NCI-H226 (cell line): ENCODE data around the gene MFNG.
"Not testable (repeated sequence)": the region's sequence is repeated elsewhere in the genome, so short reads cannot be mapped to it uniquely, and the experiment has no call there.

Experiments
- DNase-seq: peaks from one replicate; pipeline ENCODE4 v3.0.0-alpha.2; 2015

Gene MFNG, protein sequence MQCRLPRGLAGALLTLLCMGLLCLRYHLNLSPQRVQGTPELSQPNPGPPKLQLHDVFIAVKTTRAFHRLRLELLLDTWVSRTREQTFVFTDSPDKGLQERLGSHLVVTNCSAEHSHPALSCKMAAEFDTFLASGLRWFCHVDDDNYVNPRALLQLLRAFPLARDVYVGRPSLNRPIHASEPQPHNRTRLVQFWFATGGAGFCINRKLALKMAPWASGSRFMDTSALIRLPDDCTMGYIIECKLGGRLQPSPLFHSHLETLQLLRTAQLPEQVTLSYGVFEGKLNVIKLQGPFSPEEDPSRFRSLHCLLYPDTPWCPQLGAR

DNA sequence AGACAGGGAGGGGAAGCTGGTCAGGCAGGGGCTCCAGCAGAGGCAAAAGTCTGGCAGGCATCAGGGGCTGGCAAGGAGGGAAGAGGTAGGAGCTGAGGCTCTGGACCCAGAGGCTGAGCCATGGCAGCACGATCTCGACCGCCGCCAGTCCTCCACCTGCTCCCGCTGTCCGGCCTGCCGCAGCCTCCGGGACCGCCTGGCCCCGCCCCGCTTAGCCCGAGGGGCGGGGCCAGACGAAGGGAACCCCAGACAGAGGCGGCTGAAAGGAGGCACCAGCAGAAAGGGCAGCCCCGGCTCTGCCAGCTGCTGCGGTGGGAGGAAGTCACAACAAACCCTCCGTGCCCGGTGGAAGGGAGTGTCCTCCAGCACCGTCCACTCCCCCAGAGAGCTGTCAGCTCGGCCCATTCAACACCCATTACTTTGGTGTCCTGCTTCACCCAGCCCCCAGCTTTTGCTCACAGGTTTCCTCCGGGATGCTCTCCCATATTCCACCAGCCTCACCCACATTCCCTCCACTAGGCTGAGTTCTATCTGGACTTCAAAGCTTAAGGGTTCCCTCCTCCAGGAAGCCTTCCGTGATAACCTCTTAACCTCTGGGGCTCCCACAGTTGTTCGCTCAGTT, at the start of gene MFNG:
TSS of gene MFNG (minus strand) at position 161 of the 622 bp plus-strand sequence. CDS start 207 bp downstream, outside the sequence.
- peak; percentile 81 for DNase-seq

DNA sequence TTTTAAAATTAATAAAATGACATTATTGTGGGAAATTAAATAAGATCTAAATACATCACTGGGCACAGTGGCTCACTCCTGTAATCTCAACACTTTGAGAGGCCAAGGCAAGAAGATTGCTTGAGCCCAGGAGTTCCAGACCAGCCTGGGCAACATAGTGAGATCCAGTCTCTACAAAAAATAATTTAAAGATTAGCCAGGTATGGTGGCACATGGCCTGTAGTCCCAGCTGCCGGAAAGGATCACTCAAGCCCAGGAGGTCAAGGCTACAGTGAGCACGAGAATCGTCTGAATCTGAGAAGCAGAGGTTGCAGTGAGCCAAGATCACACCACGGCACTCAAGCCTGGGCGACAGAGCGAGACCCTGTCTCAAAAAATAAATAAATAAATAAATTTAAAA, 49.0 kb upstream of the MFNG start:
- no peak for DNase-seq

DNA sequence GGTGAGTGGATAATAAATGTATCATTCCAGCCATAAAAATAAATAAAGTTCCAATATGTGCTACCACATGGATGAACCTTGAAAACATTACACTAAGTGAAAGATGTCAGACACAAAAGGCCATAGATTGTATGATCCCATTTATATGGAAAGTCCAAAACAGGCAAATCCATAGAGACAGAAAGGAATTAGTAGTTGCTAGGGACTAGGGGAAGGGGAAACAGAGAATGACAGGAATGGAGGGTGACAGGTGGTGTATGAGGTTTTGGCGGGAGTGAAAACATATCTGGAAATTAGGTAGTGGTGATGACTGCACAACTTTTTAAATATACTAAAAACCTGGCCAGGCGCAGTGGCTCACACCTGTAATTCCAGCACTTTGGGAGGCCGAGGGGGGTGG, 48.3 kb upstream of the MFNG start:
- no peak for DNase-seq

DNA sequence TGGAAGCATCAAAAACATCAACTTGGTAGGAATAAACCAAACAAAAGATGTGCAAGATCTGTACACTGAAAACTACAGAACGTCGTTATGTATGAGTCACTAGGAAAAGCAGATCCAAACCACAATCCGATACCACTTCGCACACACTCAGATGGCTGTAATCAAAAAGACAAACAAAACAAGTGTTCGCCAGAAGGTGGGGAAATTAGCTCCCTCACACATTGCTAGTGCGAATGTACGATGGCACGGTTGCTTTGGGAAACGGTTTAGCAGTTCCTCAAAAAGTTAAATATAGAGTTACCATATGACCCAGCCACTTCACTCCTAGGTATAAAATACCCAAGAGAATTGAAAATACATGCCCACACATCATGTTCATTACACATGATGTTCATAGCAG, 47.8 kb upstream of the MFNG start:
- peak; percentile 26 for DNase-seq

DNA sequence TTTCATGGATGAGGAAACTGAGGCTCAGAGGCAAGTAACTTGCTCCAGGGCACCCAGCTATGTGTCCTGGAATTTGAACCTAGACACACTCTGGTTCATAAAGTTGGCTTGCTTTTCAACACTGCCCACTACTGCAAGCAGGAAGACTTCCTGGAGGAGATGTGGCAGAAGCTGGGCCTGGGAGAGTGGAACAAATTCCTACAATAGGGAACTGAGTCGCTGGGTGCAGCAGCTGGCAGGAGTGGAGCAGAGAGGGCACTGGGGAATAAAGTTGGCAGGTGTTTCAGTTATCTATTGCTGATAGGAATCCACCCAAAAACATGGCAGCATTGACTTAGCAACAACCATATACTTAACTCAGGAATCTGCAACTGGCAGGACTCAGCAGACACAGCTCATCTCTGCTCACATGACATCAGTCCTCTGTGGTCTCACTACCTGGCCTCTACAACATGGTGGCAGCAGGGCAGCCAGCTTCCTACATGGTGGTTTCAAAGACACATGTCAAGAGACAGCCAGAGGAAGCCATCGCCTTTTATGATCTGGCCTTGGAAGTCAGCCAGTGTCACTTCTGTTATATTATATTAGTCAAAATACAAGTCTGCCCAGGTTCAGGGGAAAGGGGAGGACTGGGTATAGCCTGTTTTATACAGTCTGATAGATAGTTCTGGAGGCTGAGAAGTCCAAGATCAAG, 43.6 kb upstream of the MFNG start:
- no peak for DNase-seq

DNA sequence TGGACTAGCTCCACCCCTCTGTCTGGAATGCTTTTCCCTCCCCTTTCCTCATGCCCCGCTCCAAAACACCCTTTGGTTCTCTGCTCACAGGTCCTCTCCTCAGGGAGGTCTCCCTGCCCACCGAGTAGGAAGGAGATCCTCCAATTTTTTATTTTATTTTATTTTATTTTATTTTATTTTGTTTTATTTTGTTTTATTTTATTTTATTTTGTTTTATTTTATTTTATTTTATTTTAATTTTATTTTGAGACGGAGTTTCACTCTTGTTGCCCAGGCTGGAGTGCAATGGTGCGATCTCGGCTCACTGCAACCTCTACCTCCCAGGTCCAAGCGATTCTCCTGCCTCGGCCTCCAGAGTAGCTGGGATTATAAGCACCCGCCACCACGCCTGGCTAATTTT, 41.8 kb upstream of the MFNG start:
- DNase-seq, result not testable (repeated sequence)

DNA sequence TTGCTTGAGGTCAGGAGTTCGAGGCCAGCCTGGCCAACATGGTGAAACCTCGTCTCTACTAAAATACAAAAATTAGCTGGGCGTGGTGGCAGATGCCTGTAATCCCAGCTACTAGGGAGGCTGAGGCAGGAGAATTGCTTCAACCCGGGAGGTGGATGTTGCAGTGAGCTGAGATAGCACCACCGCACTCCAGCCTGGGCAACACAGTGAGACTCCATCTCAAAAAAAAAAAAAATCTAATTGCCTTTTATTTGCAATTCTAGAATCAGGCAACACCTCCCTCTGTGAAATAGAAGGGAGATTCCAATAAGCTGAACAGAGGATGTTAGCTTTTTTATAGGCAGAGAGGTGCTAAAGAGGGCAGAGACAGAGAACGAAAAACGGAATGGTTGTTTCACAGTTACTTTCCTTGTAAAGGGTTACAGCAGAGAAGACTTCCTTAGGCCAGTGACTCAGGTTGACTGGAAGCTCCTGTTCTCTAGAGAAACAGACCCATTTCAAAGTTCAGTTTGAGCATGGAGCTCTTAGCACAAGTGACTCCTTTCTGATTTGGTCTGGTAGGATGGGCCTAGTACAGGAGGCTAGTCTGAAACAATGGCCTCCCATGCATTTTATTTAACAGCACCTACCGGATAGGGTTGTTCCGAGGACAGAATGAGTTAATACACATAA, 41.0 kb upstream of the MFNG start:
- DNase-seq, result not testable (repeated sequence)

DNA sequence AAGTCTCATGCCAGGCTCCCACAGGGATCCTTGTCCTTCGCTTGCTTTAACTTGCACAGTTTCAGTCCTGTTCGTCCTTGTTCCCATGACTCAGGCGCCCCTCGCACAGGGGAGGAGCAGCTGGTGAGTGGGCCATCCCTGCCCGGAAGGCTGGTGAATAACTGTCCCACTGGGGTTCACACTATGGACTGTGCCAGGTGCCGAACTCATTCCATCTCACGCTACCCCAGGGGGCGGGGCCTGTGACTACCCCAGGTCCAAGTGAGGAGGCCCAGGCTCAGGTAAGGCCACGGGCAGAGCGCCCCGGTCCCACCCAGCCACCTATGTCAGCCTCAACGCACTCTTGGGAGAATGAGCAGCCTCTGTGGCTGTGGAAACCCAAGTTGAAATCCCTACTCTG, 40.2 kb upstream of the MFNG start:
- DNase-seq, result no peak

DNA sequence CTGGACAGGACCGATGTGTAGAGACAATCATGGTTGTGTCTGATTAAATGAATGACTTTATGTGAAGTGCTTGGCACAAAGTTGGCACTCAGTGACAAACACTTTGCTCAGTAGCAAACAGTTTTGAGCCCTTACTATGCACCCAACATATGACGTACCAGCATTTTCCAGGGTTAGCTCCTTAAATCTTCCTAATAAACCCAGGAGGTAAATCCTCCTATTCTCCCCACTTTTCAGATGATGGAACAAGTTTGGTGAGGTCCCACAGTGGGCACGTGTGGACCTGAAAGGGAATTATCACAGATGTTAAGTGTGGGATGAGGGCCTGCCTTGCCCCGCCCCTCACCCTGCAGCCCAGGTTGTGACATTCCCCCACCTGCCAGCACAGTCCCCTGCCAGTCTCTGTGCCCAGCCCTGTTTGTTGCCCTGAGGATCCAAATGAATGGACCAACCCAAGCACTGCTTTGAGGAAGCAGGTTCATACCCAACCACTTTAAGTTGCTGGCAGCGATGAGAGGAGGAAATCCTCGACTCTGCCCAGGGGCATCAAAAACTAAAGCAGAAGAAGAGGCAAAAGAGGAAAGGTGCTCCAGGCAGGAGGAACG, 39.7 kb upstream of the MFNG start:
- DNase-seq, result no peak

DNA sequence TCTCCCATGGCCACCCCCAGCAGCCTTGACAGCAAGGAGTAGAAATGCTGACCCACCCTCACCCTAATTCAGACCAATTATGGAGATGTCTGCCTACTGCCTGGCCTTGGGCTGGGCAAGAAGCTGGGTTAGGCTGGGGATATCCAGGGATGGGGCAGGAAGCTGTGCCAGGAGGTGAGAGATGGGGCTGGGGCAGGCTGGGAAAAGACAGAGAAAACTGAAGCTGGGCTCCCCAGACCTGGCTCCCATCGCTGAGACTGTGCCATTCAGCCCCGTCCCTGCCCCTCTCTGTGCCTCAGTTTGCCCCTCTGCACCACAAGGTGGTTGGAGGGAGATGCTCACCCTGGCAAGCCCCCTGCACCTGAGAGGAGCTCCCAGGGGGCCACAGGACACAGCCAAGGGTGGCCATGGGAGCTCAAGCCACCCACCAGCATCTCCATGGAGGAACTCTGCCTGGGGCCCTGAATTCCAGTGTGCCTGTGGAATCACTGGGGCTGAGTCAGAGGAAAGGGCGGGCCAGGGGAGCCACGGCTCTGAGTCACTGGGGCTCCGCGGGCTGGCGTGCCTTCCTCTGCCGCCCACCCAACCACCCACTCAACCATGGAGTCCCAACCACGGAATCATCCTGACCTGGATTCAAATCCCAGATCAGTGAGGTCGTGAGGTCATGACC, 39.0 kb upstream of the MFNG start:
- peak; percentile 87 for DNase-seq

DNA sequence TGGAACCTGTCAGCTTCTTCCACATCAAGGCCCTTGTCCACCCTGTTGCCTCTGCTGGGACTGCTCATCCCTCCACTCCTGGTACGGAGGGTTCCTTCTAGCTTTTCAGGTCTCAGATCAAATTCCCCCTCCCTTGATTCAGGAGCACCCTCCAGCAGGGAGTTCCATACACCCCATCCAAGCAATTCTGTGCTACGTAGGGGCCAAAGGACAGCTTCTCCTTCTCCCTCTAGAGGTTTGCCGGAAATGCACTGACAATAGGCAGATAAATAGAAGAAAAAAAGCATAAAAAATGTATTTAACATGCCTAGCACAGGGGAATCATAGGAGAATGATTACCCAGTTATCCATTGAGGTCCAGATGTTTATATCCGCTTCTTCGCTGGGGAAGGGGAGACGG, 36.3 kb upstream of the MFNG start:
- DNase-seq, result no peak

DNA sequence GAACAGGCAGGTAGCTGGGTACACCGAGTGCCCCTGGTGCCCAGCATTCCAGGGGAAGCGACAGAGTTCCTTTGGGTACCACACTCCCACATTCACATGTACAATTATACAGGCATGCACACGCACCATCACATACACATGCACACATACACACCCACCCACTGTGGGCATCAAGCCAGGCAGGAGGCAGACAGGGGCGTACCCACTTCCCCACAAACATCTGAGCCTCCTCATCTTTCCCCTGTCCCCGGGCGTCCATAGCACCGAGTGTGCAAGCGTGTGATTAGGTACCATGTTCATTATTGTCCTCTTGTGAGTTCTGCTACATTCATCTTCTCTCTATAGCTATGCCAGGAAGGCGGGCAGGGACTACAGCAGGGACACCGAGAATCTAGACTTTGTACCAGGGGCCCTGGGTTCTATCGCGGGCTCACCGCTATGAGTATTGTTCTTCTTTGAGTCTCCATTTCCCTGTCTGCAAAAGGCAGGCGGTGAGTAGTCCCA, 35.1 kb upstream of the MFNG start:
- no peak for DNase-seq

DNA sequence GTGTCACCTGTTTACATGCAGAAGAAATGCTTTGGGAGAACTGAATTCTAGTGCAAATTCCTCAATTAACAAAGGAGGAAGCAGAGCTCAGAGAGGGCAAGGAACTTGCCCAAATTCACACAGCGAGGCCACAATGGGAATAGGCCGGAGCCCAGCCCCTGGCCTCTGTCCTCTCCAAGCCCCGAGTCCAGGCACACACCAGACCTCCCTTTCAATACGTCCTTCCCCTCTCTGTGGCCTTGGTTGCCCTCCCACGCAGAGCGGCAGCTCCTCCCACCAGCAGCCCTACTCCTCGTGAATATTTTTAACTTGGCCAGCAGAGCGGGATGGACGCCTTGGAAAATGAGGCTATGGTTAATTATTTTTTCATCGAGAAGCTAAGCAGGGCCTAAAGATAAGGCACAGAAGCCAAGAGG, 34.6 kb upstream of the MFNG start:
- DNase-seq, result no peak

DNA sequence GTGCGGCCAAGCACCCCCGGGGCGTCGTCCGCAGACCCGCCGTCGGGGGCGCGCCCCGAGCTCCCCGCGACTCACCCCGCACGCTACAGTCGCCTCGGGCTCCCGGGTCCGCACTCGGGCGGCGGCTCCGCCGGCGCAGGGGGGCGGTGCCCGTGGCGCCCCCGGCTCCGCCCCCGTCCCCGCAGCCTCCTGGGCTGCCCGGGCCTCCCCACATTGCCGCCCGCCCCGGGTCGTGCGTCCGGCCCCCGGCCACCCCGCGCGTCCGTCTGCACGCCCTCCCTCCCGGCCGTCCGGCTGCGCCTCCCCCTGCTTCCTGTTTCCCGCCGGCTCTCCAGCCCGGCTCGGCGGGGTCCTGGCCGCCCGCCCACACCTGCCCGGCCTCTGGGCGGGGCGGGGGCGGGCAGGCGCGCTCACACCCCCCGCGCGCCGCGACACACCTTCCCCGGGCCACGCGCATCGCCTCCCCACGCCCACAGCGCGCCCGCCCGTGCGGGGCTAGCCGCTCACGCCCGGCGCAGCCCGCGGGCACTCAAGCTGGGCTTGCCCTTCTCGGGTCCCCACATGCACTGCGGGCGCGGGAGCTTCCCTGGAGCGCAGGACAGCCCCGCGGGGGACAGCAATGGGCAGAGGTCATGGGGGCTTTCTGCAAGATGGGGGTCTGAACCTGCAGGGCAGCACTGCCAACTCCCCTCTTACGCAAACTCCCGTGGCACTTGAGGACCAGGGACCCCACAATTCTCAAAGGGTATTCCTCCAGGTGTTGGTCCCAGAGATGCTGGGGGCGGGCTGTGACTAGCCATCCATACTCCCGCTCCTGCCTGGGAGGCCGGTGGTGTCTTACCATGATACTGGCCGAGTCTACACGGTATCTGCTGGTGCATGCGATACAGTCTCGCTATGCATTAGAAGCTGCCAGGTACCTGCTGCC, 33.3 kb upstream of the MFNG start, which contains the start of gene CARD10:
TSS of gene CARD10 (minus strand) at position 148 of the 928 bp plus-strand sequence. CDS start 215 bp downstream, outside the sequence.
- no peak for DNase-seq

DNA sequence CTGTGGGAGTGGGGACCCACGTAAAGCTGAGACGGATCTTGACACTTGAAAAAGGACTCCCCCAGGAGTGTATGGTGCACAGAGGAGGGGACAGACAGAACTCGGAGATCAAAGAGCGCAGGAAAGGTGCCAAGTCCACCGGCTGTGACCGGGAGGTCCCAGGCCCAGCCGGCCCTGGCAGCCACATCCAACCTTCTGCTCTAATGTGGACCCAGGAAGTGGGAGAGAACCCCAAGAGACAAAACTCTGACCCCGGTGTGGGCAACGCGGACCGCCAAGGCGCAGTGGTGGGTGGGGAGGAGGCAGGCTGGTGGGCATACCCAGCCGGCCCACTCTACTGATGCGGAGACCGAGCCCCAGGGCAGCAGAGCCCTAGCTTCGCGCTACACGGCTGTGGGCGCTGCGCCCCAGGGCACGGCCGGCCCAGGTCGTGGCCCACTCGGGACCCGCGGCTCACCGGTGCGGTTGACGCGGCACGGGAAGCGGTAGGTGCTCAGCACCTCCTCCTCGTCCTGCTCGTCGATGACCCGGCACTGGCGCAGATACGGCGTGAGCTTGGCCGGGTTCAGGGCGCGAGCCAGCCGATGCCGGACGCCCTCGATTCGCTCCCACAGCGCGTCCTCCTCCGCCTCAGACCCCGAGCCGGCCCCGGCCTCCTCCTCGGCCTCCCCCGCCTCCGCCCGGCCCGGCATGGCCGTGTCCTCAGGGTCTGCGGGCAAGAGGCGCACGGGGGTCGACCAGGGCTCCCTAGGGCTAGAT, 32.5 kb upstream of the MFNG start:
- DNase-seq, result no peak

DNA sequence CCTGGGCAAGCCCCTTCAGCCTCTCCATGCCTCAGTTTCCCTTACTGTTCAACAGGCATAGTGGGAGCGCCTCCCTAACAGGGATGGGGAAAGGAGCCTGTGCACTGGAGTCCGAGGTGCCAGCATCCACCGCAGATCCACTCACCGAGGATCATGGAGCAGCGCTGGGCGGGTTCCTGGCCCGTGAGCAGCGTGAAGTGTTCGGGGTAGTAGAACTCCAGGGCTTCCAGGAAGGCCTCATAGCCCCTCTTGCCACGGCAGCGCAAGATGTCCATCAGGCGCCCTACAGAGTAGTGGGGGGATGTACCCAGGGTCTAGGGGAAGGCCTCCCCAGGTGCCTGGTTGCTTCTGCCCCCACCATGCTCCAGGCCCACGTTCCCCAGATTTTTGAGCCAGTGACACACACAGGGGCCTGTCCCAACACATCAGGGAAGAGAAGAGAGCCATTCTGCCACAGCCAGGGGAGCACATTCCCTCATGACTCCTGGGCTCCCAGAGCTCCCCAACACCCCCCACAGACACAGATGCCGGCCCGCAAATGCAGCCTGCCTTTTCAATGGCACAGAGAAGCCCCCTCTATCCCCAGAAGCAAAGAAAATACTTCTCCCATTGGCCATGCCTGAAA, 31.8 kb upstream of the MFNG start:
- no peak for DNase-seq

DNA sequence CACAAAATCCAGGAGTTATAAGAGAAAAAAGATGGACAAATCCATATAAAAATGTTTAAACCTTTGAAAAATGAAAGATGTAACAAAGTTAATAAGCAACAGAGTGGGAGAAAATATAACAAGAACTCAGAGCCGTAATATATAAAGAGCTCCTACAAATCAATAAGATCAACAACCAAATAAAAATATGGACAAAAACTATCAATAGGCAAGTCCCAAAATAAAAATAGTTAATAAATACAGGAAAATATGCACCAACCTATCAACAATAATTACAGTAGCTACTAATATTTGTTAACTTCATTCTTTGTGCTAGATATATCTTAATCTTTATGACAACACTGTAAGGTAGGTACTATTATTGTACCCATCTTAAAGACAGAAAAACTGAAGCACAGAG, 30.3 kb upstream of the MFNG start:
- no peak for DNase-seq

DNA sequence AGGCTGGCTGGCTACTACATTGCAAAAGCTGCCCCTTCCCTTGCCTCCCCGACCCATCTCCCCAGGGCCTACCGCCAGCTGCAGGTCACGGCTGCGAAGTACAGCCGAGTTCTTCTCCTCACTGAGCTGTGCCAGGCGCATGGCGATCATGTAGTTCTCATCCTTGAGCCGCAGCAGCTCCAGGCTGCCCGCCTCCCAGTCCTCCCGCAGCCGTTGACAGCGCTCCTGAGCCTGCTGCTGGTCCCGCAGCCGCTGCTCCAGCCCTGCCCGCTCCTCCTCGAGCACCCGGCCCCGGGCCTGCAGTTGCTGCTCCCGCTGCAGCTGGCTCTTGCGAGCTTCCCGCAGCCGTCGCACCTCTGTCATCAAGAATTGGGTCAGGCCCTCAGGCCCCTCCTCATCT, 29.7 kb upstream of the MFNG start:
- DNase-seq, result no peak

DNA sequence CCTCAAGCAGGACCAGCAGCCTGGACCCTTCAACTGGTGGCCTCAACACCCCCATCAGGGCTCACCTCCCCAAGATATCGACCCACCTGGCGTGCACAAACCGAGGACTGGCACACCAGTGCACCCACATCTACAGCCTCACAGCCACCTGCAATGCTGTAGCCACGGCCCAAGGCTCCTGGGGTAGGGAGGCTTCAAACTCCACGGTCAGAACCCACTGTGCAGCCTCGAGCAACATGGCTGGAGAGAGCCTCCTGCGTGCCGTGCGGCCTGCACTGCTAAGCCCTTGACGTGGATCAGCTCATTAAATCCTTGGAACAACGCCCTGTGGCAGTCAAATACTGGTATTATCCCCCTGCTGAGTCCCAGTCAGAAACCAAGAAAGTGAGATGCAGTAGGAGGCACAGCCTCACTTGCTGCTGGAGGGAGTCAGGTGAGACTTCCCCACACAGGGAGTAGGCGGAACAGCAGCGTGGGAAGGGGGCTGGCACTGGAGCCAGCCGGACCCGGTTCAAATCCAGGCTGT, 28.4 kb upstream of the MFNG start:
- no peak for DNase-seq
